Endothelial cell of umbilical vein (primary cell): ENCODE measurements around the gene MRTFA. TPM values are rescaled to one million over a fixed set of nuclear protein-coding genes. Genes with fewer than 3 reads are reported as not detected.

Experiments
- BruUV-seq: library from RNA; stranded (reverse); fragments of 400-500 nt; replicated peaks from 2 replicates; lab custom pipeline; 2021; lab: Mats Ljungman, UMichigan
- CTCF ChIA-PET: fragments of 300-600, 350-600 bp; sonication (Branson Sonifier 250); formaldehyde crosslinking; loops from one replicate; lab custom pipeline; 2021; ENCODE audit warnings: antibody characterized with exemption, inconsistent platforms; lab: Charles Lee
- POLR2A ChIA-PET: fragments of 300-600, 350-600 bp; sonication (Branson Sonifier 250); formaldehyde crosslinking; loops from one replicate; lab custom pipeline; 2021; ENCODE audit warnings: antibody characterized with exemption, inconsistent platforms; lab: Charles Lee
- DNase-seq: peaks from one replicate; pipeline ENCODE4 v3.0.0-alpha.2; 2011; ENCODE audit warnings: low read depth, low spot score
- FAIRE-seq: peaks from 2 replicates; lab custom pipeline; 2011; peaks lifted over from hg19 to GRCh38; lab: Jason Lieb, UNC
- H2AFZ ChIP-seq: 2 replicates; pipeline ENCODE4 v1.6.0; 2012; ENCODE audit warnings: low read depth, low read length, control low read depth, inconsistent platforms
- H3K27ac ChIP-seq: 2 replicates; pipeline ENCODE4 v1.5.1; 2011; ENCODE audit warnings: low read depth, mild to moderate bottlenecking, control low read depth, low read length, moderate library complexity; ENCODE audit not compliant: insufficient read depth
- H3K27me3 ChIP-seq, 2 experiments: 2 replicates each; pipeline versions ENCODE4 v1.6.0 to v1.6.1; 2011; ENCODE audit warnings: low read length in 2 of 2, mixed read lengths in 1 of 2; ENCODE audit not compliant: control insufficient read depth in 2 of 2, insufficient read depth in 2 of 2
- H3K36me3 ChIP-seq, 2 experiments: 2 replicates in 1 of 2; 3 replicates in 1 of 2; pipeline ENCODE4 v1.5.1; 2011; ENCODE audit warnings: low read length in 2 of 2, mild to moderate bottlenecking in 1 of 2, moderate library complexity in 1 of 2; ENCODE audit not compliant: control insufficient read depth in 2 of 2, insufficient read depth in 2 of 2; ENCODE audit errors: extremely low read depth in 1 of 2
- H3K4me1 ChIP-seq: 3 replicates; pipeline ENCODE4 v1.5.1; 2011; ENCODE audit warnings: mild to moderate bottlenecking, low read length; ENCODE audit not compliant: control insufficient read depth, insufficient read depth; ENCODE audit errors: extremely low read depth
- H3K4me2 ChIP-seq: 2 replicates; pipeline ENCODE4 v1.6.1; 2011; ENCODE audit warnings: low read length, control low read depth, mixed read lengths; ENCODE audit not compliant: insufficient read depth
- H3K4me3 ChIP-seq, 3 experiments: fragments of 200-600 bp in 1 of 3; sonication (generic), shearing (Covaris generic) in 1 of 3; replicated peaks in 1 of 3; 2 replicates each; pipeline ENCODE4 v1.5.1; 2011 to 2016; ENCODE audit warnings: control low read depth in 3 of 3, low read length in 3 of 3, mild to moderate bottlenecking in 2 of 3, inconsistent platforms in 1 of 3, low read depth in 1 of 3, moderate library complexity in 1 of 3; ENCODE audit not compliant: insufficient read depth in 1 of 3
- H3K79me2 ChIP-seq: 2 replicates; pipeline ENCODE4 v1.6.0; 2012; ENCODE audit warnings: low read length, inconsistent platforms; ENCODE audit not compliant: control insufficient read depth, insufficient read depth
- H3K9ac ChIP-seq: replicated peaks from 2 replicates; pipeline ENCODE3; 2011; ENCODE audit warnings: low read length, control low read depth; ENCODE audit not compliant: insufficient read depth; ENCODE audit errors: extremely low read depth
- H3K9me1 ChIP-seq: replicated peaks from 3 replicates; pipeline ENCODE4 v1.6.0; 2011; ENCODE audit warnings: mild to moderate bottlenecking, low read length; ENCODE audit not compliant: control insufficient read depth, insufficient read depth; ENCODE audit errors: extremely low read depth
- H3K9me3 ChIP-seq: replicated peaks from 2 replicates; pipeline ENCODE4 v1.5.1; 2012; ENCODE audit warnings: low read length, inconsistent platforms; ENCODE audit not compliant: control insufficient read depth, insufficient read depth
- H4K20me1 ChIP-seq: replicated peaks from 2 replicates; pipeline ENCODE3; 2011; ENCODE audit warnings: mild to moderate bottlenecking, low read length; ENCODE audit not compliant: control insufficient read depth, insufficient read depth; ENCODE audit errors: extremely low read depth
- CTCF ChIP-seq, 2 donors: IDR thresholded peaks; 1 replicate in 1 of 2; 2 replicates in 1 of 2; pipeline ENCODE4 v1.5.1; 2011; ENCODE audit warnings: low read length in 2 of 2, mild to moderate bottlenecking in 2 of 2, moderate library complexity in 2 of 2, control low read depth in 1 of 2, inconsistent platforms in 1 of 2, low read depth in 1 of 2; ENCODE audit not compliant: insufficient read depth in 1 of 2; ENCODE audit errors: extremely low read depth in 1 of 2
- EZH2 ChIP-seq: IDR thresholded peaks from 2 replicates; pipeline ENCODE4 v1.6.1; 2012; ENCODE audit warnings: borderline replicate concordance, low read depth, mild to moderate bottlenecking, moderate library complexity, low read length, inconsistent platforms; ENCODE audit not compliant: severe bottlenecking
- FOS ChIP-seq: IDR thresholded peaks from 2 replicates; pipeline ENCODE4 v1.6.1; 2011; ENCODE audit warnings: mild to moderate bottlenecking, low read length, moderate library complexity, borderline replicate concordance; ENCODE audit not compliant: insufficient read depth
- GATA2 ChIP-seq: IDR thresholded peaks from 2 replicates; pipeline ENCODE4 v1.7.0; 2011; ENCODE audit warnings: low read depth, mild to moderate bottlenecking, moderate library complexity, mixed read lengths, low read length; ENCODE audit not compliant: insufficient read length, insufficient read depth
- JUN ChIP-seq: IDR thresholded peaks from 2 replicates; pipeline ENCODE4 v1.6.1; 2011; ENCODE audit warnings: borderline replicate concordance, low read depth; ENCODE audit not compliant: insufficient read length, insufficient read depth
- MAX ChIP-seq: IDR thresholded peaks from 2 replicates; pipeline ENCODE4 v1.6.1; 2011; ENCODE audit not compliant: insufficient read depth, insufficient read length
- MYC ChIP-seq: IDR thresholded peaks from one replicate; pipeline ENCODE4 v1.6.1; 2011; ENCODE audit warnings: mild to moderate bottlenecking, low read depth, low read length
- POLR2A ChIP-seq: IDR thresholded peaks from 2 replicates; pipeline ENCODE4 v1.6.1; 2012; ENCODE audit warnings: low read depth, mild to moderate bottlenecking, control low read depth, low read length
- POLR2AphosphoS5 ChIP-seq: IDR thresholded peaks from 2 replicates; pipeline ENCODE4 v1.6.1; 2012; ENCODE audit warnings: low read depth, mild to moderate bottlenecking, control low read depth, low read length, moderate library complexity; ENCODE audit not compliant: insufficient read depth
- dilution Hi-C: fragments of 300-500 bp; cut with MboI; formaldehyde crosslinking; loops from one replicate; pipeline ENCODE4 v1.15.0; 2019; ENCODE audit warnings: low sequenced_read_pairs; ENCODE audit not compliant: extremely low pct_ligation_motif_present
- intact Hi-C: fragments of 100-400 bp; cut with micrococcal nuclease; formaldehyde crosslinking; loops from one replicate; pipeline ENCODE4 v1.10.0; 2022
- polyA plus RNA-seq, 4 experiments: library from polyadenylated mRNA; depleted of rRNA in 3 of 4; stranded (reverse) in 3 of 4; unstranded in 1 of 4; fragments of >200 nt; gene quantifications; 2 replicates each; pipeline versions ENCODE4 v1.2.1 to v1.2.3, GENCODE V29; 2011 to 2012; ENCODE audit warnings: missing spikeins in 1 of 4
- total RNA-seq: library from RNA; stranded (reverse); gene quantifications from 2 replicates; pipeline ENCODE4 v1.2.3, GENCODE V29; 2021

MRTFA gene
- total and polyA plus RNA-seq, 2 donors (not counting 3 experiments of a cell fraction or from before 2014, with no cell fraction given), result 13.6 to 44.1 TPM

GRCh38 chr22:40433416-40434090 is 203.0 kb downstream of the MRTFA start:
- Histone ChIP-seq H3K27ac (no peak overlapping the region), H3K79me2 (peaks cover 6% of the 10 kb centered on the region), H3K27me3 (no peaks in the 10 kb centered on the region), H3K9ac (no peak overlapping the region), H3K4me2 (no peak overlapping the region), H3K4me3 (no peak overlapping the region), H3K9me3 (no peaks in the 10 kb centered on the region), H3K36me3 (peaks cover 0 to 15% of the 10 kb centered on the region in 2 experiments), H2AFZ (no peak overlapping the region), H4K20me1 (no peaks in the 10 kb centered on the region), H3K9me1 (no peaks in the 10 kb centered on the region), H3K4me1 (peaks cover 2% of the 10 kb centered on the region)
- FAIRE-seq (peak; percentile 54), DNase-seq (no peak)
- BruUV-seq, result no TSS peak
- TF ChIP-seq JUN, result no peak
- TF ChIP-seq EZH2, result no peak
- no peak for TF ChIP-seq MAX
- TF ChIP-seq POLR2A, result no peak
- TF ChIP-seq CTCF (IDR thresholded peaks at IDR 0.05; ENCODE audit: extremely low read depth in 1 of 2, insufficient read depth in 1 of 2, low read depth in 1 of 2, low read length in 2 of 2), result no peak
- TF ChIP-seq MYC, result no peak
- TF ChIP-seq GATA2, result no peak
- TF ChIP-seq FOS, result no peak
- TF ChIP-seq POLR2AphosphoS5, result no peak
- dilution Hi-C loops, result no loop called here
- ChIA-PET POLR2A (interaction anchor here (0.5 kb wide), 1 partner anchor 405 kb away, joined by 4 read pairs; no protein-coding TSS in a partner anchor), CTCF (interaction anchor here (0.7 to 4.9 kb wide), 4 partner anchors 91 to 250 kb away, joined by 3 to 111 read pairs (median 6); no protein-coding TSS in a partner anchor)
- intact Hi-C loops, result no loop called here
